ENCODE measurements around the gene ERCC6L.

The ERCC6L gene

GRCh38 chrX:72253686-72254085, 14.9 kb upstream of the ERCC6L start:
- no peak for DNase-seq (ENCODE audit: low read depth)
- H3K4me3 ChIP-seq (ENCODE audit: low read depth, low read length) = no peak overlapping the region
- no peak for TF ChIP-seq CTCF (IDR thresholded peaks at IDR 0.05; ENCODE audit: control insufficient read depth, extremely low read depth, insufficient read depth)

- no peak for DNase-seq (ENCODE audit: low read depth)
- TF ChIP-seq CTCF (IDR thresholded peaks at IDR 0.05; ENCODE audit: control insufficient read depth, extremely low read depth, insufficient read depth) = no peak
- no peak overlapping the region for H3K4me3 ChIP-seq (ENCODE audit: low read depth, low read length)
Observed at GRCh38 chrX:72247206-72247942, 8.5 kb upstream of the ERCC6L start.

- peak; percentile 58 for TF ChIP-seq CTCF (IDR thresholded peaks at IDR 0.05; ENCODE audit: control insufficient read depth, extremely low read depth, insufficient read depth)
- no peak for DNase-seq (ENCODE audit: low read depth)
Observed at GRCh38 chrX:72245461-72246089, 6.7 kb upstream of the ERCC6L start.

GRCh38 chrX:72243472-72243871, 4.6 kb upstream of the ERCC6L start:
- no peak for DNase-seq (ENCODE audit: low read depth)
- no peak overlapping the region for H3K4me3 ChIP-seq (ENCODE audit: low read depth, low read length)
- no peak for TF ChIP-seq CTCF (IDR thresholded peaks at IDR 0.05; ENCODE audit: control insufficient read depth, extremely low read depth, insufficient read depth)

More at GRCh38 chrX:72245461-72246089, 6.7 kb upstream of the ERCC6L start:
- H3K4me3 ChIP-seq (ENCODE audit: low read depth, low read length) = no peak overlapping the region

GRCh38 chrX:72240976-72241375, 2.1 kb upstream of the ERCC6L start:
- TF ChIP-seq CTCF (IDR thresholded peaks at IDR 0.05; ENCODE audit: control insufficient read depth, extremely low read depth, insufficient read depth) = no peak
- no peak overlapping the region for H3K4me3 ChIP-seq (ENCODE audit: low read depth, low read length)
- DNase-seq (ENCODE audit: low read depth) = no peak

GRCh38 chrX:72238183-72238582, 644 bp downstream of the ERCC6L start:
- peak overlapping the region; percentile 76 for H3K4me3 ChIP-seq (ENCODE audit: low read depth, low read length)
- TF ChIP-seq CTCF (IDR thresholded peaks at IDR 0.05; ENCODE audit: control insufficient read depth, extremely low read depth, insufficient read depth) = no peak
- no peak for DNase-seq (ENCODE audit: low read depth)

Data from LNCaP clone FGC (cell line).